GM18870 (cell line): ENCODE results near the gene GBF1.

Experiments used
- ATAC-seq: cut with Tn5 transposase; IDR thresholded peaks from one replicate; pipeline ENCODE4 v1.9.1; 2021; ENCODE audit warnings: moderate library complexity; ENCODE audit not compliant: unreplicated experiment

GBF1 gene

DNA sequence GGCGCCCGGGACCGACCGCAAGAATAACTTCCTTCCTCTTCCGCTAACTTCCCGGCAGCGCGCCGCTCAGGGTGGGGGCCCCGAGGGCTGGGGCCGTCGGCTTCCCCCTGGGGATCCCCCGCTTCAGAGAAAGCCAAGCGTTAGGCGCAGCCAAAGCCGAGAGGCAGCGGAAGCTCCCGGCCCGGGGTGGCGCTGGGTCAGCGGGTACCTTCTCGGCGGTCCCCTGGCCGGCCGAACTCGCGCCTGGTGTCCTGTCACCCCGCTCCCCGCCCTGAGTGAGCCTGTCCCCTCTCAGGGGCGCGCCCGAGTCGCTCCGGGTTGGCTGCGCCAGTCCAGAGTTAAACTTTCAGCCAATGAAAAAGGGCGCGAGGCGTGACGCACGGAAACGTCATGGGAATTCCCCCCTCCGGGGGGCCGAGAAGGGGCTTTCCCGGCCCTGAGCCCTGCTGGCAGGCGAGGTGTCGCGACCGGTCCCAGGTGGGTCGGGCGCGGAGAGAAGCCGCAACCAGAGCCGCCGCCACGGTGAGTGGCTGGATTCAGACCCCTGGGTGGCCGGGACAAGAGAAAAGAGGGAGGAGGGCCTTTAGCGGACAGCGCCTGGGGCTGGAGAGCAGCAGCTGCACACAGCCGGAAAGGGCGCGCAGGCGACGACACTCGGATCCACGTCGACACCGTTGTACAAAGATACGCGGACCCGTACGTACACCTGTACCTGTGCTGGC, 148.9 kb downstream of the GBF1 start:
- ATAC-seq: peak; percentile 82

DNA sequence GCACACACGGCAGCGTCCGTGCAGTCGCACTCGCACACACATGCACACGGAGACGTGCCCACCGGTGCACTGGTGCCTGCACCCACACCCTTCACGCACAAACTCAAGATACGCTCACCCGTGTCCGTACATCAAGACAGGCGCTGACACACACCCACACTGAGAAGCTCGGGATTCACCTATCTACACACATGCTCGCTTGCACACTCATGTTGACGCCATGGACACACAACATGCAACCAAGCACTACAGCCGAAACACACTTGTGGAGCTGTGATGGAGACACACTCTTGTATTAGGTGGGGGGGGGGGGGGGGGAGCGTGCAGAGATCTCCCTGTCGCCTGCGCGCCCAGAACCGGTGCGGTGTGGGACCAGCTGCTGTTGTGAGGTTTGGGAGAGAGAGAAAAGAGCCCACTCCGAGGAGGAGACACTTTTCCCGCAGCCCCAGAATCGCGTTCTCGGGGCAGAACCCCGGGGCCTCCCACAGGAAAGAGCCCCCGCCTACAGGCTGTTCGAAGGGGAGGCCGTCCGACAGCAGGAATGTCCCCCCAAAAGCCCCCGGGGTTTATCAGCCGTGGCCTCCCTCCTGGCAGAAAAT, 149.6 kb downstream of the GBF1 start:
- peak; percentile 2 for ATAC-seq

DNA sequence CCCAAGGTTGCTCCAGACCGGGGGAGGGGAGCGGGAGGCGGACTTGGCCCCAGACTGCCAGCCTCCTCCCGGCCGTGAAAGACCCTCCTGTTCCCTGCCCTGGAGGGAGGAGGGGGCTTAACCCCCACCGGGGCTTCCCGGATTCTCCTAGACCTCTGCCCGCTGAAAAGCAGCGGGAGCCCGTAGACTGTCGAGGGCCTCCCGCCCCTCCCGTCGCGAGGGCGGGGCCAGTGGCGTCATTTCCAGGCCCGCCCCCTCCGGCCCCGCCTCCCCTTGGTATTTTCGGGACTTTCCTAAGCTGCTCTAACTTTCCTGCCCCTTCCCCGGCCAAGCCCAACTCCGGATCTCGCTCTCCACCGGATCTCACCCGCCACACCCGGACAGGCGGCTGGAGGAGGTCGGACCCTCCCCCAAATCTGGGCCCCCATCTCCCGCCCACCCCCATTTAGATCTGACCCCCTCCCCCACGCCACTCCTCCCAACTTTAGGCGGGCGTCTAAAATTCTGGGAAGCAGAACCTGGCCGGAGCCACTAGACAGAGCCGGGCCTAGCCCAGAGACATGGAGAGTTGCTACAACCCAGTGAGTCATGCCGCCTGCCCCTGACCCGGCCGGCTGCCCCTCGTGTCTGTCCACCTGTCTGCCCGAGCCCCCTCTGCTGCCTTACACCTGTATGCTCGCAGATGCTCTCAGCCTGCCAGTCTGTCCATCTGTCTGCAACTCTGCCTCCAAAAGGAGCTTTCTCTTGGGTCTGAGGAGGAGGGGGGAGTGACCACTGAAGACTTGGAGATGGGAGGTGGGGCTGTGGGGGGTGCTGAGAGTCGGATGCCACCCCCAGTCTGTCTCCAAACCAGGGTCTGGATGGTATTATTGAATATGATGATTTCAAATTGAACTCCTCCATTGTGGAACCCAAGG, 150.3 kb downstream of the GBF1 start, which contains the start of gene NFKB2:
Gene NFKB2, plus strand, starts transcription at position 306 of the 917 bp plus-strand sequence. Its CDS starts 255 bp downstream, at position 561.
- ATAC-seq: no peak

DNA sequence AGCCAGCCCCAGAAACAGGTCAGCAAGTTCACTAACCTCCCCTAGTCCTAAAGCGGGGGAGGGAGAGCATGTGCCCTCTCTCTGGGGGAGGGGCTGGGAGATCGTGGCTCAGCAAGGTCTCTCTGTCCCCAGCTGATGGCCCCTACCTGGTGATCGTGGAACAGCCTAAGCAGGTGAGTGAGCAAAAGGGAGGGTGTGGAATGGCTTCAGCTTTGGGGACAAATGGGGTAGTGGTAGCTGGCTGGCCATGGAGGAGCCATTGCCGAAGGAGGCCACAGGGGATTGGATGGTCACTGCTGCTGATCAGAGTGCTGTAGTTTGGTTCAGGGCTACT, 151.0 kb downstream of the GBF1 start:
- no peak for ATAC-seq

DNA sequence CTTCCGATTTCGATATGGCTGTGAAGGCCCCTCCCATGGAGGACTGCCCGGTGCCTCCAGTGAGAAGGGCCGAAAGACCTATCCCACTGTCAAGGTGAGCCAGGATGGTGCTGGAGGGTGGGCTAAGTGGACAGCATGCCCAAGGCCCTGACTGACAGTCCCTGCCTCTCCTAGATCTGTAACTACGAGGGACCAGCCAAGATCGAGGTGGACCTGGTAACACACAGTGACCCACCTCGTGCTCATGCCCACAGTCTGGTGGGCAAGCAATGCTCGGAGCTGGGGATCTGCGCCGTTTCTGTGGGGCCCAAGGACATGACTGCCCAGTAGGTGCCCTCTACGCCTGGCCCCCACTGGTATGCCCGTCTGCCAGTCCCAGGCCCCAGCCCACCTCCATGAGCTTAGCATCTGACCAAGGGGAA, 151.4 kb downstream of the GBF1 start:
- no peak for ATAC-seq

DNA sequence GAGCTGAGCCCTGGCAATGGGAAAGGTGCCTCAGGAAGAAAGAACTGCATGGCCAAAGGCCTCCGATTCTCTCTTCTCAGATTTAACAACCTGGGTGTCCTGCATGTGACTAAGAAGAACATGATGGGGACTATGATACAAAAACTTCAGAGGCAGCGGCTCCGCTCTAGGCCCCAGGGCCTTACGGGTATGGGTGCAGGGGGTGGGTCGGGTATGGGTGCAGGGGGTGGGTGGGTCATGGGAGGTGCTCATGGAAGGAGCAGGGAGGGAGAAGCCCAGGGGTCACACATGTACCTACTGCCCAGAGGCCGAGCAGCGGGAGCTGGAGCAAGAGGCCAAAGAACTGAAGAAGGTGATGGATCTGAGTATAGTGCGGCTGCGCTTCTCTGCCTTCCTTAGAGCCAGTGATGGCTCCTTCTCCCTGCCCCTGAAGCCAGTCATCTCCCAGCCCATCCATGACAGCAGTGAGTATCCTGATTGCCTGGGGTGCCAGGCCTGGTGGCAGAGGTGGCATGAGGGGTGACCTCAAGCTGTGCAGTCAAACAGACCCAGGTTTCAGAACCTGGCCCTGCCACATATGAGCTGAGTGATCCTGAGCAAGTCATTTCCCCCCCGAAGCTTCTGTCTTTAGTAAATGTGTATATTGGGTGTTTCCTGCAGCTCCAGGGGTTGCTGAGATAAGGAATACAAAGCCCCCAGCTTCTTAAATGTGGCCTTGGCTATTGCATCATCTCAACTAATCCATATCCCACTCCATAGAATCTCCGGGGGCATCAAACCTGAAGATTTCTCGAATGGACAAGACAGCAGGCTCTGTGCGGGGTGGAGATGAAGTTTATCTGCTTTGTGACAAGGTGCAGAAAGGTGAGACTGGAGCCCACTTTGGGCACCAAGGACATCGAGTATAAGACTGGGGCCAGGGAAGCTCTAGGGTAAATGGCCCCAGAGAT, 152.2 kb downstream of the GBF1 start:
- no peak for ATAC-seq

DNA sequence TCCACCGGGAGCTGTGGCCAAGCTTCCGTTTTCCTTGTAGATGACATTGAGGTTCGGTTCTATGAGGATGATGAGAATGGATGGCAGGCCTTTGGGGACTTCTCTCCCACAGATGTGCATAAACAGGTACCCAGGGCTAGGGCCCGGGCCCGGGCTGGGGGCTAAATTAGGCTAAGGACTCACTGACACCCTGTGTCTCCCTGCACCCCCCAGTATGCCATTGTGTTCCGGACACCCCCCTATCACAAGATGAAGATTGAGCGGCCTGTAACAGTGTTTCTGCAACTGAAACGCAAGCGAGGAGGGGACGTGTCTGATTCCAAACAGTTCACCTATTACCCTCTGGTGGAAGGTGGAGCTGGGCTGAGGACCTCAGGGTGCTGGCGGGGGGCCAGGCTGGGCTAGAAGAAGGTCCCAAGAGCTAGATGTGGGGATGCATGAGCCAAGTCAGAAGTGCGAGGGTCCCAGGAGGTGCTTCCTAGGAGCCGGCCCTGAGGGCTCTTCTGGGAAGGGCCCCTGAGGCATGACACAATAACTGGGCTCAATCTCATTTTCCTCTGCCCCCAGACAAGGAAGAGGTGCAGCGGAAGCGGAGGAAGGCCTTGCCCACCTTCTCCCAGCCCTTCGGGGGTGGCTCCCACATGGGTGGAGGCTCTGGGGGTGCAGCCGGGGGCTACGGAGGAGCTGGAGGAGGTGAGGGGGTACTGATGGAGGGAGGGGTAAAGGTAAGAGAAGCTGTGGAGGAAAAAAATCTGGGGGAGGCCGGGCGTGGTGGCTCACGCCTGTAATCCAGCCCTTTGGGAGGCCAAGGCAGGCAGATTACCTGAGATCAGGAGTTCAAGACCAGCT, 153.1 kb downstream of the GBF1 start:
- no peak for ATAC-seq

DNA sequence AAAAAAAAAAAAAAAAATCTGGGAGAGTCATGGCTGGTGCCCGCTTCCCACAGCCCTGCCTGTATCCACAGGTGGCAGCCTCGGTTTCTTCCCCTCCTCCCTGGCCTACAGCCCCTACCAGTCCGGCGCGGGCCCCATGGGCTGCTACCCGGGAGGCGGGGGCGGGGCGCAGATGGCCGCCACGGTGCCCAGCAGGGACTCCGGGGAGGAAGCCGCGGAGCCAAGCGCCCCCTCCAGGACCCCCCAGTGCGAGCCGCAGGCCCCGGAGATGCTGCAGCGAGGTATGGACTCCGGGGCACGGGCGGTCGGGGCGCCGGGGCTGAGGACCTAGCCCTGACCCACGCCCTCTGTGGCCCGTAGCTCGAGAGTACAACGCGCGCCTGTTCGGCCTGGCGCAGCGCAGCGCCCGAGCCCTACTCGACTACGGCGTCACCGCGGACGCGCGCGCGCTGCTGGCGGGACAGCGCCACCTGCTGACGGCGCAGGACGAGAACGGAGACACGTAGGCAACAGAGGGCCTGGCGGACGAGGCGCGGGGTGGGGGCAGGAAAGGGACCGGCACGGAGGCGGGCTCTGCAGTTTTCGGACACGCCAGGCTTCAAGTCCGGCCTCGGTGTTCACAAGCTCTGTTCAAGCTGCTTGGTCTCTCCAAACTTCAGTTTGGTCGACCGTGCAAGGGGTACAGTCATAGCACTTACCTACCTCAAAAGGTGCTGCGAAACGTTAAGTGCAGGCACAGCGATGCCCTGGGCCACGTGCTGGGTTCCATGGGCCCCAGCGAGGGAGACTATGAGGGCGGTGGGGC, 154.1 kb downstream of the GBF1 start:
- ATAC-seq: no peak

DNA sequence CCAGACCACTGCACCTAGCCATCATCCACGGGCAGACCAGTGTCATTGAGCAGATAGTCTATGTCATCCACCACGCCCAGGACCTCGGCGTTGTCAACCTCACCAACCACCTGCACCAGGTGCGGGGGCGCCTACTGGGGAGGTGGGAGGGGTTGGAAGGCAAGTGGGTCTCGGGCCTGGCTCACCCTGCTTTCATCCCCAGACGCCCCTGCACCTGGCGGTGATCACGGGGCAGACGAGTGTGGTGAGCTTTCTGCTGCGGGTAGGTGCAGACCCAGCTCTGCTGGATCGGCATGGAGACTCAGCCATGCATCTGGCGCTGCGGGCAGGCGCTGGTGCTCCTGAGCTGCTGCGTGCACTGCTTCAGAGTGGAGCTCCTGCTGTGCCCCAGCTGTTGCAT, 154.7 kb downstream of the GBF1 start:
- no peak for ATAC-seq

DNA sequence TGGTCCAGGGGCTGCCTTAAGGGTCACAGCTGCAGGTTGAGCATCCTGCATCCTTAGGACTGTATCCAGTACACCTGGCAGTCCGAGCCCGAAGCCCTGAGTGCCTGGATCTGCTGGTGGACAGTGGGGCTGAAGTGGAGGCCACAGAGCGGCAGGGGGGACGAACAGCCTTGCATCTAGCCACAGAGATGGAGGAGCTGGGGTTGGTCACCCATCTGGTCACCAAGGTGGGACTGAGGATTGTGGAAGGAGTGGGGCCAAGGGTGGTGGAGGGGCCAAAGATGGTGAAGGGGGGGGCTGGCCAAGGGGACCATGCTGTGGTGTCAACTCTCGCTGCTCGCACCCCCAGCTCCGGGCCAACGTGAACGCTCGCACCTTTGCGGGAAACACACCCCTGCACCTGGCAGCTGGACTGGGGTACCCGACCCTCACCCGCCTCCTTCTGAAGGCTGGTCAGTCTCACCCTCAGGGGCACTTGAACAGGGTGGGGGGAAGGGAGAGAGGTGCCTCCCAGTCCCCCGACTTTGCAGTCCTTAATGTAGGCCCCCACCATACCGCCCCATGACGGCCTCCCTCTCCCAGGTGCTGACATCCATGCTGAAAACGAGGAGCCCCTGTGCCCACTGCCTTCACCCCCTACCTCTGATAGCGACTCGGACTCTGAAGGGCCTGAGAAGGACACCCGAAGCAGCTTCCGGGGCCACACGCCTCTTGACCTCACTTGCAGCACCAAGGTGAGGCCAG, 155.4 kb downstream of the GBF1 start:
- no peak for ATAC-seq

DNA sequence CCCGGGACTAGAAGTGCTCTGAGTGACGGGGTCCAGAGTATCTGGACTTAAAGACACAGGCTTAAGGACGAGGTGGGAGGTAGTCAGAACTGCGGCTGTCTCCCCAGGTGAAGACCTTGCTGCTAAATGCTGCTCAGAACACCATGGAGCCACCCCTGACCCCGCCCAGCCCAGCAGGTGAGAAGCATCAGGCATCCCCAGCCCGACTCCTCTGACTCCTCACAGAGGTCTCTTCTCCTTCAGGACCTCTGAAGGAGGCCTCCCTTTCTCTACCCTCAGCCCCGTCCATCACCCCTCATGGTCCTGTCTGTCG, 156.0 kb downstream of the GBF1 start:
- ATAC-seq: no peak

DNA sequence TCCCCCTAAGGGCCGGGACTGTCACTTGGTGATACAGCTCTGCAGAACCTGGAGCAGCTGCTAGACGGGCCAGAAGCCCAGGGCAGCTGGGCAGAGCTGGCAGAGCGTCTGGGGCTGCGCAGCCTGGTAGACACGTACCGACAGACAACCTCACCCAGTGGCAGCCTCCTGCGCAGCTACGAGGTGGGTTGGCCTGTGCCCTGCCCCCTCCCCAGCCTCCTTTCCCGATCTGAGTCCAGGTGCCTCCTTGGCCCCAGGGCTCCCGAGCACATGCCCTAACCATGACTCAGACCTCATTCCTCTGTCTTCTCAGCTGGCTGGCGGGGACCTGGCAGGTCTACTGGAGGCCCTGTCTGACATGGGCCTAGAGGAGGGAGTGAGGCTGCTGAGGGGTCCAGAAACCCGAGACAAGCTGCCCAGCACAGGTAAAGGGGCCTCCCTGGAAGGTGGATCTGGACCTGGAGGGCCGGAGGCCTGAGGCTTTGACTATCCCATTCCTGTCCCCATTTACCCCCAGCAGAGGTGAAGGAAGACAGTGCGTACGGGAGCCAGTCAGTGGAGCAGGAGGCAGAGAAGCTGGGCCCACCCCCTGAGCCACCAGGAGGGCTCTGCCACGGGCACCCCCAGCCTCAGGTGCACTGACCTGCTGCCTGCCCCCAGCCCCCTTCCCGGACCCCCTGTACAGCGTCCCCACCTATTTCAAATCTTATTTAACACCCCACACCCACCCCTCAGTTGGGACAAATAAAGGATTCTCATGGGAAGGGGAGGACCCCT, 156.6 kb downstream of the GBF1 start:
- no peak for ATAC-seq

DNA sequence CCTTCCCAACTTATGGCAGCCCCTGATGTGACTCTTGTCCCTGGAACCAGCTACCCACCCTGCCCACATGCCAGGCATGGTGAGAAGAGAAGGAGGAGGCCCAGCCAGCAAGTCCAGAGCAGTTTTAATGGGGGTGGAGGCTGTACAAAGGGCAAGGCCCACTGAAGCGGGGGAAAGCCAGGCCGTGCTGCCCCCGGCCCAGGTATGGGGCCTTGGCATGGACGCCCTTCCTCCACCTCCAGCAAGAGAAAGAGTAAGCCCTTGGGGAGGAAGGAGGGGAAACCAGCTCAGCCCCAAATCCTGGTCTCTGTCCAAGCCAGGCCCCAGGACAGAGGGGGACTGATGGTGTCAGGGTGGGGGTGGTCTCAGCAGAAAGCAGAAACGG, 157.2 kb downstream of the GBF1 start:
- no peak for ATAC-seq

DNA sequence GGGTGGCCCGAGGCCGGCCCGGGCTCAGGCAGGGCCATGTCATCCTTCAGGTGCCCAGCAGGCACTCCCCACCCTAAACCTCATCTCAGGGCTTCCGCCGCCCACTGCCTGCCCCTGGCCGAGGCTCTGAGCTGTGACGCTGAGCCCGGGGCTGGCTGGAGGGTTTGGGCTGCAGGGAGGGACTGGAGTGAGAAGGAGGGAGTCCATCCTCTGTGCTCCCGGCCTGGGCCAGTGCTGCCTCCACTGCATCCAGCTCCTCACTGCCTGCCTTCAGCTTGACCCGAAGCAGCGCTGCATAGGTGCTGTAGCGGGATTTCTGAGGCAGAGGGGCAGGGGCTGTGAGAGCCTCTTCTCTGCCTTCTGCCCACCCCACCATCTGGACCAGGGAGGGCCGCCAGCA, 157.8 kb downstream of the GBF1 start:
- no peak for ATAC-seq

DNA sequence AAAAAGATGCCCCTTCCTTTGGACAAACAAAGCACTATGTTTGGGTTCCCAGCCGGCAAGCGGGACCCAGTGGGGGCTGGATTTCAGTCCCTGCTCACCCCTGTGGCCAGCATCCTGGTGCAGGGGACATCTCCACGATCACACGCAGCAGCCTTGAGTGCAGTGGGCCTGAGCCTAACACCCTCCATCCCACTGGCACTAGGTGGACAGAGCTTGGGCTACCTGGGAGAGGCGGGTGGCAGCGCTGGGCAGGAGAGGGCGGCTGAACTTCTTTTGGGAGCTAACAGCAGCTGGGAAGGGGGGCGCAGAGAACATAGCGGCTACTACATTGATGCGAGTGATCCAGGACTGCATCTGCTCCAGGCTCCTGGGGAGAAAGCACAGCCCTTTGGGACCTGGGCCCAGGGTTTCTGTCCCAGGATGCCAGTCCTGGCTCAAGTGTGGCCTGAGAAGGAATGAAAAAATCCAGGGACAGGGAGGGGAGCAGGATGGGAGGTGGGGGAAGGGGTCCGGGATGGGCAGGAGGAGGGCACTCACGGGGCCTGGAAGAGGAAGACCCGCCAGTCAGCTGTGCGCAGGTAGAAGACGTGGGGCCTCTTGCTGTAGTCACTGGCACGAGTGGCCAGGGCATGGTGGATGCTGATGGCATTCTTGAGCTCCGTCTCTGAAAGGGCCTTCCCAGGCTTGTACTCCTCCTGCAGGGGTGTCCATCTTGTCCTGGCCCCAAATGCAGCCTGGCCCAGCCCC, 159.2 kb downstream of the GBF1 start:
- no peak for ATAC-seq

DNA sequence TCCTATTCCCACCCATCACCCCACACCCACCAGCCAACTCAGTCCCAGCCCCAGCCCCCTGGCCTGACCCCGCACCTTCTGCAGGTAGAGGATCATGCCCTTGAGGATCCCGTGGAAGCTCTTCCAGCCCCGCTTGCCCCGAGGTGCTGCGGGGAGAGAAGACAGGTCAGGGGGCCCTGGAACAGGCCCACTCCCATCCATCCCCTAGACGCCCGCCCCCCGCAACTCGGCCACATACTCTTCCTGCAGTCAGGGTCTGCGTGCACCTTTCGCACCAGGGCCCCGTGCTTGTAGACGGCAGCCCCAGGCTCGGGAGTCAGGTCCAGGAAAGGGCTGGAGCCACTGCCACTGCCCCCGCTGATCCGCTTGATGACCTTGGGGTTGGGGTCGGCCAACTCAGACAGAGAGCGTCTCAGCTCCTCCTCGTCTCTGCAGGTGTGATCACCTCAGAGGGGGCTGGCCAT, 159.8 kb downstream of the GBF1 start:
- ATAC-seq: no peak

DNA sequence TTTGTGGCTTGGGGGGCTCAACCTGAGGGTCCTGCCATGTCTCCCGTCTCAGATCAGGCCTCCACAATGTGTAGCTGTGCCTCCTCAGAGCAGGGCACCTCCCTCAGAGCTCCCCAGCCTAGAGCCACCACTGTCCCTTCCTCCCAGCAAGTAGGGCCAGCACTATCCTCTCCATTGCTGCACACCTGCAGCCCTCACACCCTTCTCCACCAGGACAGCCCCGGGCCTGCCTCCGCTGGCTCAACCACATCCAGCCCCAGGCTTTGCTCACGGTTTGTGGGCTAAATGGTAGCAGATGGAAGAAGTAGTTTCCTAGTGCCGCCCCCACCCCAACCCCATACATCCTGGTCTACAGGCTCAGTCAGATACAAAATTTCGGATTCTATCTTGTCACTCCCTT, 160.3 kb downstream of the GBF1 start:
- no peak for ATAC-seq
